ENCODE results near the gene VPS37C. TPM values are rescaled to one million over a fixed set of nuclear protein-coding genes. Genes with fewer than 3 reads are reported as not detected.

The VPS37C gene
- total and polyA plus RNA-seq, 2 of the 13 experiments (the other 11 are each of a cell fraction or from before 2014, with no cell fraction given) = 7.5 to 8.8 TPM

DNA sequence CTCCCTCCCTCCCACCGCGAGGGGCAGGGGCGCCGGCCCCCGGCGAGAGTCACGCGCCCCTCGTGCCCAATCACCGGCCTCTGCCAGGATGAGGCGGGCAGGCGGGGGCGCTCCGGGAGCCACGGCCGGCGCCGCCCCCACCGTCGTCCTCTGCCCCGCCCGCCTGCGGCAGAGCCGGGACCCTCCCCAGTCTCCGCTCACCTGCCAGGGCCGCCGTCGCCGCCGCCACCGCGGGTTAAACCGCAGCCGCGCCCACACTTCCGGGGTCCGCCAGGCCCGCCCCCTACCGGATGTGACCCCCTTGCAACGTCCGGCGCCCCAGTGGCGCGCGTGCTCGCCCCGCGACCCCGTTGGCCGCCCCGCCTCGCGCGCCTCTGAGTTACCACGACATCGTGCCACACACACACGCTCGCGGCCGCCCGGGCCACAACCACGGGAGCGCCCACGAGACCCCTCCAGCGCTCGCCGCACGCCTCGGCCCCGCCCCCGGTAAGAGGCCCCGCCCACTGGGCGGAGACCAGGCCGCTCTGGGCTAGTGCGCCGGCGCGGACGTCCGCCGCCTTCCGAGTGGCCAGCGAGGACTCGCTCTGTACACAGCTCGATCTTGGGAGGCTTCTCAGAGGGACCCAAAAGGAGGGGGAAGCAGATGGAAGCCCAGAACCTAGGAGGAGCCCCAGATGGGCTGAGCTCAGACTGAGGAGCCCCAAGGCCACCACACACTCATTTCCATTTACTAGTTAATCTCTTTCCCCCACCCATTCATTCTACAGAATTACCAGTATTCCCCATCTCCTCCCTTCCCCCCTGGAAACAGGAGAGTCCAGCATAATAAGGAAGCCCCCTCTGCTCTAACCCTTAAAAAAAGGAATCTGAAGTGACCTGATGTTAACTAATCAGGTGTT, at the start of gene VPS37C (continued):
- TF ChIP-seq PATZ1 (CRISPR knock-in tag; IDR thresholded peaks at IDR 0.05) (peak; percentile 86; the same call in 1 of the 2 replicates), MTA1 (CRISPR knock-in tag; IDR thresholded peaks at IDR 0.05; ENCODE audit: borderline replicate concordance) (peak; percentile 93; the same call in 1 of the 2 replicates), SP2 (CRISPR knock-in tag; IDR thresholded peaks at IDR 0.05) (peak; percentile 78), SAP130 (CRISPR knock-in tag; IDR thresholded peaks at IDR 0.05; ENCODE audit: low read depth) (peak; percentile 81), GATA4 (IDR thresholded peaks at IDR 0.05; ENCODE audit: borderline replicate concordance, low read depth) (peak; percentile 36; the same call in 1 of the 2 replicates), CBFB (CRISPR knock-in tag; IDR thresholded peaks at IDR 0.05) (peak; percentile 73; the same call in 1 of the 2 replicates), ZNF678 (CRISPR knock-in tag; IDR thresholded peaks at IDR 0.05) (peak; percentile 79; the same call in 1 of the 2 replicates), KLF12 (CRISPR knock-in tag; IDR thresholded peaks at IDR 0.05; ENCODE audit: borderline replicate concordance) (peak; percentile 75; the same call in 1 of the 2 replicates), AHDC1 (CRISPR knock-in tag; IDR thresholded peaks at IDR 0.05; ENCODE audit: borderline replicate concordance) (no peak), SIN3A (IDR thresholded peaks at IDR 0.05; ENCODE audit: borderline replicate concordance, low read depth, low read length) (peak; percentile 44; the same call in 1 of the 2 replicates), ZNF878 (CRISPR knock-in tag; IDR thresholded peaks at IDR 0.05) (0 out of 2 replicates have a peak, but pooled peaks have one; percentile 54), POLR2G (IDR thresholded peaks at IDR 0.05; ENCODE audit: low read depth, low read length) (peak; percentile 82), NCOA1 (CRISPR knock-in tag; IDR thresholded peaks at IDR 0.05) (peak; percentile 21; the same call in 1 of the 2 replicates), ZNF253 (CRISPR knock-in tag; IDR thresholded peaks at IDR 0.05; ENCODE audit: borderline replicate concordance) (0 out of 2 replicates have a peak, but pooled peaks have one; percentile 21), ZFP41 (CRISPR knock-in tag; IDR thresholded peaks at IDR 0.05; ENCODE audit: borderline replicate concordance) (no peak), ZNF652 (CRISPR knock-in tag; IDR thresholded peaks at IDR 0.05; ENCODE audit: borderline replicate concordance, low read depth) (peak; percentile 21; the same call in 1 of the 2 replicates), MAZ (IDR thresholded peaks at IDR 0.05; ENCODE audit: borderline replicate concordance, low read depth, low read length) (peak; percentile 76), MAZ (CRISPR knock-in tag; IDR thresholded peaks at IDR 0.05; ENCODE audit: low read depth) (peak; percentile 90), SP5 (CRISPR knock-in tag; IDR thresholded peaks at IDR 0.05; ENCODE audit: borderline replicate concordance, low read depth) (peak; percentile 60; the same call in 1 of the 2 replicates)
- TF ChIP-seq, protein P1, sequence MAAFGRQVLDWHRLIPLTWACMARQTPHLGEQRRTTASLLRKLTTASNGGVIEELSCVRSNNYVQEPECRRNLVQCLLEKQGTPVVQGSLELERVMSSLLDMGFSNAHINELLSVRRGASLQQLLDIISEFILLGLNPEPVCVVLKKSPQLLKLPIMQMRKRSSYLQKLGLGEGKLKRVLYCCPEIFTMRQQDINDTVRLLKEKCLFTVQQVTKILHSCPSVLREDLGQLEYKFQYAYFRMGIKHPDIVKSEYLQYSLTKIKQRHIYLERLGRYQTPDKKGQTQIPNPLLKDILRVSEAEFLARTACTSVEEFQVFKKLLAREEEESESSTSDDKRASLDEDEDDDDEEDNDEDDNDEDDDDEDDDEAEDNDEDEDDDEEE (CRISPR knock-in tag; IDR thresholded peaks at IDR 0.05) = peak; percentile 88; the same call in 1 of the 2 replicates

Data from HepG2 (cell line).